ENCODE data around the gene LHX3.

- TF ChIP-seq, protein P1, sequence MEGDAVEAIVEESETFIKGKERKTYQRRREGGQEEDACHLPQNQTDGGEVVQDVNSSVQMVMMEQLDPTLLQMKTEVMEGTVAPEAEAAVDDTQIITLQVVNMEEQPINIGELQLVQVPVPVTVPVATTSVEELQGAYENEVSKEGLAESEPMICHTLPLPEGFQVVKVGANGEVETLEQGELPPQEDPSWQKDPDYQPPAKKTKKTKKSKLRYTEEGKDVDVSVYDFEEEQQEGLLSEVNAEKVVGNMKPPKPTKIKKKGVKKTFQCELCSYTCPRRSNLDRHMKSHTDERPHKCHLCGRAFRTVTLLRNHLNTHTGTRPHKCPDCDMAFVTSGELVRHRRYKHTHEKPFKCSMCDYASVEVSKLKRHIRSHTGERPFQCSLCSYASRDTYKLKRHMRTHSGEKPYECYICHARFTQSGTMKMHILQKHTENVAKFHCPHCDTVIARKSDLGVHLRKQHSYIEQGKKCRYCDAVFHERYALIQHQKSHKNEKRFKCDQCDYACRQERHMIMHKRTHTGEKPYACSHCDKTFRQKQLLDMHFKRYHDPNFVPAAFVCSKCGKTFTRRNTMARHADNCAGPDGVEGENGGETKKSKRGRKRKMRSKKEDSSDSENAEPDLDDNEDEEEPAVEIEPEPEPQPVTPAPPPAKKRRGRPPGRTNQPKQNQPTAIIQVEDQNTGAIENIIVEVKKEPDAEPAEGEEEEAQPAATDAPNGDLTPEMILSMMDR (IDR thresholded peaks at IDR 0.05) = no peak
- TF ChIP-seq POLR2A (IDR thresholded peaks at IDR 0.05) (no peak), POLR2AphosphoS5 (IDR thresholded peaks at IDR 0.05) (no peak)
Measured at GRCh38 chr9:136182420-136182787, 22.5 kb downstream of the LHX3 start.

Data from breast epithelium (tissue), 3 donors.